ENCODE measurements around the gene TMCC1.

The TMCC1 gene

DNA sequence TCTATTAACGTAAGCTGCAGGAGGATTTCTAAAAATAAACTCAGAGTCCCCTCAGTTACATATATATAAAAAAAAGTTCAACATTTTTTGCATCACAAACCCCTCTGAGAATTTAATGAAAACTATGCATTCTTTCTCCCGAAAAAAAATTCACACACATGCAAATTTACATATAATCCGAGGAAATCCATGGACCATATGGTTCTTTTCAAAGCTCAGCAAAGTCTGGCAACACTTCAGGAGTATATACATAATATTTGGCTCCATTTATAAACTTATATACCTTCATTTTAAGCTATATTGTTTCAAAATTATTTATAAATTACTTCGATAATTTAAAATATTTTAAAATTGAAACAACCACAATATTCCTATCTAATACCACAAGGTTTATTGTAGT lies 146.4 kb downstream of the TMCC1 start:
- no peak overlapping the region for H3K27ac ChIP-seq (ENCODE audit: low read depth, low read length)
- H3K9ac ChIP-seq (ENCODE audit: low read length in 5 of 5): no peak overlapping the region
- H3K4me3 ChIP-seq (ENCODE audit: low read depth in 1 of 5, low read length in 5 of 5): no peak overlapping the region
- H3K36me3 ChIP-seq (ENCODE audit: control insufficient read depth in 5 of 5, insufficient read depth in 5 of 5, low read length in 5 of 5): no peaks in the 10 kb centered on the region
- H3K4me1 ChIP-seq (ENCODE audit: control insufficient read depth in 5 of 5, insufficient read depth in 5 of 5, low read length in 5 of 5): peaks cover 0 to 11% (median 4%) of the 10 kb centered on the region in 5 donors
- H3K27me3 ChIP-seq (ENCODE audit: control insufficient read depth in 5 of 5, insufficient read depth in 4 of 5, low read length in 5 of 5): no peaks in the 10 kb centered on the region
- H3K9me3 ChIP-seq (ENCODE audit: control insufficient read depth in 5 of 5, low read length in 5 of 5): no peaks in the 10 kb centered on the region

DNA sequence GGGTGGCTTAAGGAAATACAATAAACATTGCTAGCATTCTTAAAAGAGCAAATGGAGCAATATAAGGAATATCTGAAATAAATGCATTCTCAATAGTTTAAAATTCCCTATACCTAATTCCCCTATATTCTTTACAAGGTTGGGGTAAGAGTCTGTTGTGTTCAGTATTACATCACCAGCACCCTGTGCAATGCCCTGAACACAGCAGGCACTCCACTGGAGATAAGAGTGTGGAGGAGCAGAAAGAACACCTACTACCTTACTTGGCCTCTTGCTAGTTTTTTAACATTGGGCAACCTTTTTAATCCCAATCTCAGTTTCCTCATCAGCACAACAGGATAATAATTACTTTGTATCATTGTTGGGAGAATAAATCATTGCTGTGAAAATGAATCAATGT lies 146.9 kb downstream of the TMCC1 start:
- no peak overlapping the region for H3K27ac ChIP-seq (ENCODE audit: low read depth, low read length)

DNA sequence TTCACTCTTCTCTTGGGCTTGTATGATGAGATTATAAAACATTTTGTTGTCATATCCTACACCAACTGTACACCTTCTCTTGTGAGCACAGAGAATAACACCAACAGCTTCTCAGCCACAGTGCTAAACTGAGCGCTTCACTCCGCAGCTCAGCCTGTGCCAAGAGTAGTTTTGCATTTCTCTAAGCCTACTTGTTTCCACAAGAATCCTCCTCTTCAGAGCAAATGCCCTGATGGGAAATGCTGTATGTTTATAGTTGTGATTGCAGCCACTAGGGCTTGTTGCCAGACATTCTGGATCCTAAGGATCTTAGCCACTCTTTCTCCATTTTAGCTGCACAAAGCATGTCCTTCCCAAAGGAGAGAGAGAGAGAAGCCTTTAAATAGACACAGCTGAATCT lies 148.3 kb downstream of the TMCC1 start:
- no peak overlapping the region for H3K27ac ChIP-seq (ENCODE audit: low read depth, low read length)

More for the DNA sequence above, 146.9 kb downstream of the TMCC1 start:
- H3K36me3 ChIP-seq (ENCODE audit: control insufficient read depth in 5 of 5, insufficient read depth in 5 of 5, low read length in 5 of 5): no peaks in the 10 kb centered on the region
- H3K9ac ChIP-seq (ENCODE audit: low read length in 5 of 5): no peak overlapping the region
- H3K4me3 ChIP-seq (ENCODE audit: low read depth in 1 of 5, low read length in 5 of 5): no peak overlapping the region
- H3K9me3 ChIP-seq (ENCODE audit: control insufficient read depth in 5 of 5, low read length in 5 of 5): no peaks in the 10 kb centered on the region
- peaks cover 0 to 11% (median 4%) of the 10 kb centered on the region in 5 donors for H3K4me1 ChIP-seq (ENCODE audit: control insufficient read depth in 5 of 5, insufficient read depth in 5 of 5, low read length in 5 of 5)
- H3K27me3 ChIP-seq (ENCODE audit: control insufficient read depth in 5 of 5, insufficient read depth in 4 of 5, low read length in 5 of 5): no peaks in the 10 kb centered on the region

DNA sequence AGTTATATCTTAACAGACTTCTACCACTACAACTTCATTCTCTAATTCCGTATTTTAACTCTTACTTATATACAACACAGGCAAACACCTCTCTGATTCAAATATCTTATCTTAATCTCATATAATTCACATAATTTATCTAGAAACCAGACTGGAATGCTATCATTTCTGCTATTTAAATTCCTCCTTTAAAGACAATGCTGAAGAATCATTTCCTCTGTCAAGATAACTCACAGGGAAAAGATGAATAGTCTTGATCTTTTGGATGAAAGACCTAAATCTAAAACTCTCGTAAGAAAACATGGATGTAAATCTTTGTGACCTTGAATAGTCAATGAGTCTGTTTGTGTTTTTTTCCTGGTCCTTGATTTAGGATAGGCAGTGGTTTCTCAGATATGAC lies 151.7 kb downstream of the TMCC1 start:
- no peaks in the 10 kb centered on the region for H3K36me3 ChIP-seq (ENCODE audit: control insufficient read depth in 5 of 5, insufficient read depth in 5 of 5, low read length in 5 of 5)
- no peaks in the 10 kb centered on the region for H3K9me3 ChIP-seq (ENCODE audit: control insufficient read depth in 5 of 5, low read length in 5 of 5)
- H3K9ac ChIP-seq (ENCODE audit: low read length in 5 of 5): no peak overlapping the region
- no peak overlapping the region for H3K4me3 ChIP-seq (ENCODE audit: low read depth in 1 of 5, low read length in 5 of 5)
- H3K27ac ChIP-seq (ENCODE audit: low read depth, low read length): no peak overlapping the region
- H3K27me3 ChIP-seq (ENCODE audit: control insufficient read depth in 5 of 5, insufficient read depth in 4 of 5, low read length in 5 of 5): no peaks in the 10 kb centered on the region
- H3K4me1 ChIP-seq (ENCODE audit: control insufficient read depth in 5 of 5, insufficient read depth in 5 of 5, low read length in 5 of 5): peaks cover 0 to 18% (median 8%) of the 10 kb centered on the region in 5 donors

More for the DNA sequence above, 148.3 kb downstream of the TMCC1 start:
- H3K36me3 ChIP-seq (ENCODE audit: control insufficient read depth in 5 of 5, insufficient read depth in 5 of 5, low read length in 5 of 5): no peaks in the 10 kb centered on the region
- H3K27me3 ChIP-seq (ENCODE audit: control insufficient read depth in 5 of 5, insufficient read depth in 4 of 5, low read length in 5 of 5): no peaks in the 10 kb centered on the region
- H3K4me1 ChIP-seq (ENCODE audit: control insufficient read depth in 5 of 5, insufficient read depth in 5 of 5, low read length in 5 of 5): peaks cover 0 to 11% (median 4%) of the 10 kb centered on the region in 5 donors
- no peaks in the 10 kb centered on the region for H3K9me3 ChIP-seq (ENCODE audit: control insufficient read depth in 5 of 5, low read length in 5 of 5)
- H3K4me3 ChIP-seq (ENCODE audit: low read depth in 1 of 5, low read length in 5 of 5): no peak overlapping the region
- H3K9ac ChIP-seq (ENCODE audit: low read length in 5 of 5): peak overlapping the region in 2 of 5 donors; percentile 5 to 10

DNA sequence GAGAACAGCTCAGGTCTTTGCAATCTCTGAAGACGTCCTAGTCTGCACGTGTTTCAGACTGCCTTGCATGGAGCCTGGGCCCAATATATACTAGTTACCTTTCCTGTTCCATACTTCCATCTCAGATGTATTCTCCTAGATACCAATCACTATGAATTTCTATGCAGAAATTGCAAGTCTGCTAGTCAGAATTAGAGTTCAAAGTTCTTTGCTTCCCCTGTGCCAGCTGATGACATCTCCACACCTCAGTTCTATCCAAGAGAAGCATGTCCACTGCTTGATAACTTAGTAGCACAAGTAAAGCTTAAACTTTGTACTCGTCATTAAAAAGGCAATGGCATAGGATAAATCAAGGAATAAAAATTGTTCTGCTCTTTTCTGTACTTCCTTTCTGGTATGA lies 153.4 kb downstream of the TMCC1 start:
- no peak overlapping the region for H3K4me3 ChIP-seq (ENCODE audit: low read depth in 1 of 5, low read length in 5 of 5)
- no peaks in the 10 kb centered on the region for H3K9me3 ChIP-seq (ENCODE audit: control insufficient read depth in 5 of 5, low read length in 5 of 5)
- no peaks in the 10 kb centered on the region for H3K36me3 ChIP-seq (ENCODE audit: control insufficient read depth in 5 of 5, insufficient read depth in 5 of 5, low read length in 5 of 5)
- H3K9ac ChIP-seq (ENCODE audit: low read length in 5 of 5): no peak overlapping the region
- no peak overlapping the region for H3K27ac ChIP-seq (ENCODE audit: low read depth, low read length)
- H3K4me1 ChIP-seq (ENCODE audit: control insufficient read depth in 5 of 5, insufficient read depth in 5 of 5, low read length in 5 of 5): peaks cover 0 to 14% (median 3%) of the 10 kb centered on the region in 5 donors
- no peaks in the 10 kb centered on the region for H3K27me3 ChIP-seq (ENCODE audit: control insufficient read depth in 5 of 5, insufficient read depth in 4 of 5, low read length in 5 of 5)

DNA sequence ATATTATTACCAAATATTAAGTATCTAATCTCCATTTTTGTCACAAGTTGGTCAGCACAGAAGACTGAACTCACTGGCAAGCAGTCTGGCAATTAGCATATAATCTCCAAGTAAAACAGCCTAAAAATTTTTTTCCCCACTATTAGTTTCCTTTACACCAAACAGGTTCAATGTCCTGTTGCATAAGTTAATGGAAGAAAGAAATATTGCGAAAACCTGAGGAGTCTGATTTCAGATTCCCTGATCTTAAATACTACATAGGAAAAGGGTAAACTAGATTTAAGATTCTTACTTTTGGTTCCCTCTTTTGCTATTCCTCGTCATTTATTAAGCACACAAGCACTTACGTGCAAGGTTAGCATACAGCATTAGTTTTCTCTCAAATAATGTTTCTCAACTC lies 153.9 kb downstream of the TMCC1 start:
- H3K27ac ChIP-seq (ENCODE audit: low read depth, low read length): no peak overlapping the region
- H3K9me3 ChIP-seq (ENCODE audit: control insufficient read depth in 5 of 5, low read length in 5 of 5): no peaks in the 10 kb centered on the region
- H3K27me3 ChIP-seq (ENCODE audit: control insufficient read depth in 5 of 5, insufficient read depth in 4 of 5, low read length in 5 of 5): no peaks in the 10 kb centered on the region
- H3K4me1 ChIP-seq (ENCODE audit: control insufficient read depth in 5 of 5, insufficient read depth in 5 of 5, low read length in 5 of 5): peaks cover 0 to 10% (median 3%) of the 10 kb centered on the region in 5 donors
- H3K4me3 ChIP-seq (ENCODE audit: low read depth in 1 of 5, low read length in 5 of 5): no peak overlapping the region
- H3K36me3 ChIP-seq (ENCODE audit: control insufficient read depth in 5 of 5, insufficient read depth in 5 of 5, low read length in 5 of 5): no peaks in the 10 kb centered on the region
- H3K9ac ChIP-seq (ENCODE audit: low read length in 5 of 5): no peak overlapping the region

DNA sequence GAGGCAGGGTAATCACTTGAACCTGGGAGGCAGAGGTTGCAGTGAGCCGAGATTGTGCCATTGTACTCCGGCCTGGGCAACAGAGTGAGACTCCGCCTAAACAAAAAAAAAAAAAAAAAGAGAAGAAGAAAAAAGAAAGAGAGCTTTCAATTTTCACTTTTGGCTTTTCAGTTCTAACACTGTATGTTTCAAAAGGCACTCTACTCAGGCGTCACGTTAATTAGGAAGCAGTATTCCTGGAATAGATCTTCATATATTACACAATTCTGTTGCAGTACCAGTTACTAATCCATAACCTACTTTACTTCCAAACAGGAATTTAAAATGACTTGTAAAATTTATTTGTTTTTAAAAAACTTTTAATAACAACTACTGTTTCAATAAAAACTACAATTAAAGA lies 155.3 kb downstream of the TMCC1 start:
- Histone ChIP-seq H3K9ac (ENCODE audit: low read length in 5 of 5) (no peak overlapping the region), H3K4me1 (ENCODE audit: control insufficient read depth in 5 of 5, insufficient read depth in 5 of 5, low read length in 5 of 5) (peaks cover 0 to 8% (median 3%) of the 10 kb centered on the region in 5 donors), H3K4me3 (ENCODE audit: low read depth in 1 of 5, low read length in 5 of 5) (no peak overlapping the region), H3K27ac (ENCODE audit: low read depth, low read length) (no peak overlapping the region), H3K9me3 (ENCODE audit: control insufficient read depth in 5 of 5, low read length in 5 of 5) (no peaks in the 10 kb centered on the region), H3K27me3 (ENCODE audit: control insufficient read depth in 5 of 5, insufficient read depth in 4 of 5, low read length in 5 of 5) (no peaks in the 10 kb centered on the region), H3K36me3 (ENCODE audit: control insufficient read depth in 5 of 5, insufficient read depth in 5 of 5, low read length in 5 of 5) (no peaks in the 10 kb centered on the region)

DNA sequence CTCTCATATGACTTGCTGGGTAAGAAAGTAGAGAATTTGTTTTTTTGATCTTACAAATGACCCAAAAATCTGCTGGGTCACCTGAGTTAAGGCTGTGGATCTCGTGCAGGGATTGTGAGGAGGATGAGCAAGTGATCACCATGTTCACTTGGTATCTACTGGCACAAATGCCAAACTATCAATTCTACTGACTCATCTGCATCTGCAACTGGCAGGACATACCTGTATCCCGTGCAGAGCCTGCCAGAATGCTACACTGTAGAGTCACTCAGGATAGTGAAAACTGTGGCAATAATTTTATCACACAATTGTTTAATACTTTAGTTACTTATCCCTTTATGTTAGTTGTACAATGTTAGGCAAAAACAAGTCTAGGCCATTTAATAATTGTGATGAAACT lies 157.4 kb downstream of the TMCC1 start:
- Histone ChIP-seq H3K9ac (ENCODE audit: low read length in 5 of 5) (no peak overlapping the region), H3K9me3 (ENCODE audit: control insufficient read depth in 5 of 5, low read length in 5 of 5) (no peaks in the 10 kb centered on the region), H3K27ac (ENCODE audit: low read depth, low read length) (no peak overlapping the region), H3K27me3 (ENCODE audit: control insufficient read depth in 5 of 5, insufficient read depth in 4 of 5, low read length in 5 of 5) (no peaks in the 10 kb centered on the region), H3K36me3 (ENCODE audit: control insufficient read depth in 5 of 5, insufficient read depth in 5 of 5, low read length in 5 of 5) (no peaks in the 10 kb centered on the region), H3K4me3 (ENCODE audit: low read depth in 1 of 5, low read length in 5 of 5) (no peak overlapping the region), H3K4me1 (ENCODE audit: control insufficient read depth in 5 of 5, insufficient read depth in 5 of 5, low read length in 5 of 5) (peaks cover 0 to 10% (median 3%) of the 10 kb centered on the region in 5 donors)

DNA sequence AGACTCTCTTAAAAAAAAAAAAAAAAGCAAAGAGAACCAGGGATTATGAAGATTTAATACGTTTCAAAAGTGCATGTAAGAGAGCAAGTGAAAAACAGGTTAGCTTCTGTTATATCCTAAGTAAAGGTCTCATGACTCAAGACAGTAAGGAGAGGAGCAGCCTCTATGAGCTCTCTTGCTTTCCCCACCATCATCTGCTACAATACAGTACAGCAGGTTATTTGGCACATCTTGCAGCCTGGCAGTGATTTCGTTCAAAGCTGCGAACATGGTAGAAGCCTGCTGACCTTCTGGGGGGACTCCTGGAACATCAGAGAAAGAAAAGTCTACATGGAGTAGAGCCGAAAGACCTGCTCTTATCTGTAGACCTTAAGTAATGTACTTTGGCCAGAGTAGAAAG lies 157.9 kb downstream of the TMCC1 start:
- no peaks in the 10 kb centered on the region for H3K9me3 ChIP-seq (ENCODE audit: control insufficient read depth in 5 of 5, low read length in 5 of 5)
- H3K27ac ChIP-seq (ENCODE audit: low read depth, low read length): no peak overlapping the region
- no peaks in the 10 kb centered on the region for H3K36me3 ChIP-seq (ENCODE audit: control insufficient read depth in 5 of 5, insufficient read depth in 5 of 5, low read length in 5 of 5)
- no peak overlapping the region for H3K4me3 ChIP-seq (ENCODE audit: low read depth in 1 of 5, low read length in 5 of 5)
- no peaks in the 10 kb centered on the region for H3K27me3 ChIP-seq (ENCODE audit: control insufficient read depth in 5 of 5, insufficient read depth in 4 of 5, low read length in 5 of 5)
- H3K9ac ChIP-seq (ENCODE audit: low read length in 5 of 5): no peak overlapping the region
- H3K4me1 ChIP-seq (ENCODE audit: control insufficient read depth in 5 of 5, insufficient read depth in 5 of 5, low read length in 5 of 5): peaks cover 0 to 10% (median 3%) of the 10 kb centered on the region in 5 donors

DNA sequence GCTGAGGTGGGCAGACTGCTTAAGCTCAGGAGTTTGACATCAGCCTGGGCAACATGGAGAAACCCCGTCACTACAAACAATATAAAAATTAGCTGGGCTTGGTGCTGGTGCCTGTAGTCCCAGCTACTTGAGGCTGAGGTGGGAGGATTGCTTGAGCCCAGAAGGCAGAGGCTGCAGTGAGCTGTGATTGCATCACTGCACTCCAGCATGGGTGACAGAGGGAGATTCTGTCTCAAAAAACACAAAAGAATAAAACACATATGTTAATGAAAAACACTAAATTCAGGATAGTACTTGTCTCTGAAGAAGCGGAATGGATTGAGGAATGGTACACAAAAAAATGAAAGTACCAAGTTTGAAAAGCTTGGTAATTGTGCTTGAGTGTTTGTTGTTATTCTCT lies 159.1 kb downstream of the TMCC1 start:
- Histone ChIP-seq H3K27me3 (ENCODE audit: control insufficient read depth in 5 of 5, insufficient read depth in 4 of 5, low read length in 5 of 5) (no peaks in the 10 kb centered on the region), H3K27ac (ENCODE audit: low read depth, low read length) (no peak overlapping the region), H3K4me1 (ENCODE audit: control insufficient read depth in 5 of 5, insufficient read depth in 5 of 5, low read length in 5 of 5) (peaks cover 0 to 6% (median 1%) of the 10 kb centered on the region in 5 donors), H3K9ac (ENCODE audit: low read length in 5 of 5) (no peak overlapping the region), H3K9me3 (ENCODE audit: control insufficient read depth in 5 of 5, low read length in 5 of 5) (no peaks in the 10 kb centered on the region), H3K4me3 (ENCODE audit: low read depth in 1 of 5, low read length in 5 of 5) (no peak overlapping the region), H3K36me3 (ENCODE audit: control insufficient read depth in 5 of 5, insufficient read depth in 5 of 5, low read length in 5 of 5) (no peaks in the 10 kb centered on the region)

Data from subcutaneous abdominal adipose tissue (tissue), 5 donors.